ENCODE data around the gene BTBD9. TPM values are rescaled to one million over a fixed set of nuclear protein-coding genes. Genes with fewer than 3 reads are reported as not detected.

BTBD9 gene
- total RNA-seq, 1 donor from 2014 or later = 47.9 TPM

DNA sequence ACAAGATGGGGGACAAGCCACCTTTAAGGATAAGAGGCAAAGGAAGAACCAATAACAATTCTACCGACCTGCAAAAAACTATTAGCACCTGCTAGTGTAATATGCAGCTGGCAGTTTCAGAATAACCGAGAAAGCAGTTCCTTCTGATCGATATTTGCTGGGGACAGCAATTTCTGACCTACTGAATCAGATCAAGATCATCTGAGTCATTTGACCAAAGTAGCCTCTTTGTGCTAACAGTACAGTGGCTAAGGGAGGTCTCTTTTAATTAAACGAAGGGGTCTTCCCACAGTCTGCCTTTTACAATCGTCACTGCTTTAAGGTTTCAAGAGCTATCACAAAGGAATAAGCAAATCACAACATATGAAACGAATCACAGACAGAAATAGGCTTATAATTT is 318.9 kb downstream of the BTBD9 start:
- Histone ChIP-seq H3K27me3 (no peaks in the 10 kb centered on the region), H3K4me1 (no peaks in the 10 kb centered on the region), H3K36me3 (no peaks in the 10 kb centered on the region), H3K4me3 (no peak overlapping the region), H3K9me3 (no peaks in the 10 kb centered on the region), H3K27ac (no peak overlapping the region)
- intact Hi-C loops (cut with DNase I) = no loop called here
- DNase-seq = no peak
- ATAC-seq = no peak
- TF ChIP-seq, protein P1, sequence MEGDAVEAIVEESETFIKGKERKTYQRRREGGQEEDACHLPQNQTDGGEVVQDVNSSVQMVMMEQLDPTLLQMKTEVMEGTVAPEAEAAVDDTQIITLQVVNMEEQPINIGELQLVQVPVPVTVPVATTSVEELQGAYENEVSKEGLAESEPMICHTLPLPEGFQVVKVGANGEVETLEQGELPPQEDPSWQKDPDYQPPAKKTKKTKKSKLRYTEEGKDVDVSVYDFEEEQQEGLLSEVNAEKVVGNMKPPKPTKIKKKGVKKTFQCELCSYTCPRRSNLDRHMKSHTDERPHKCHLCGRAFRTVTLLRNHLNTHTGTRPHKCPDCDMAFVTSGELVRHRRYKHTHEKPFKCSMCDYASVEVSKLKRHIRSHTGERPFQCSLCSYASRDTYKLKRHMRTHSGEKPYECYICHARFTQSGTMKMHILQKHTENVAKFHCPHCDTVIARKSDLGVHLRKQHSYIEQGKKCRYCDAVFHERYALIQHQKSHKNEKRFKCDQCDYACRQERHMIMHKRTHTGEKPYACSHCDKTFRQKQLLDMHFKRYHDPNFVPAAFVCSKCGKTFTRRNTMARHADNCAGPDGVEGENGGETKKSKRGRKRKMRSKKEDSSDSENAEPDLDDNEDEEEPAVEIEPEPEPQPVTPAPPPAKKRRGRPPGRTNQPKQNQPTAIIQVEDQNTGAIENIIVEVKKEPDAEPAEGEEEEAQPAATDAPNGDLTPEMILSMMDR (IDR thresholded peaks at IDR 0.05) = no peak

DNA sequence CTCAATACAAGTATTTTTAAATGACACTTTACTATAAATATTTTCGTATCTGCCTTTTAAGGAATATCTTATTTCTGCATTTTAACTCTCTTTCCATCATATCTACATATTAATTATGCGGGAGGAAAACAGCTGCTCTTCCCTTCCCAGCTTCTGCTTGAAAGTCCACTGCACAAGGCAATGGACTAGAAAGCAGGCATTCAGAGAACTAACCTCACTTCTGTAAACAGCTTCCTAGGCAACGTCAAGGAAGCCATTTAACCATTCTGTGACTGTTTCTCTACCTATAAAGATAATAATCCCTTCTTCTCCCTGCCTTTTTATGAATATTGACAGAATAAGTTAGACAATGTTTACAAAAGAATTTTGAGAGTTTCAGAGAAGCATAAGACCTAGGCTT is 319.4 kb downstream of the BTBD9 start:
- Histone ChIP-seq H3K27ac (no peak overlapping the region), H3K4me1 (no peaks in the 10 kb centered on the region), H3K4me3 (no peak overlapping the region), H3K36me3 (no peaks in the 10 kb centered on the region), H3K27me3 (no peaks in the 10 kb centered on the region), H3K9me3 (no peaks in the 10 kb centered on the region)
- intact Hi-C loops (cut with DNase I) = no loop called here
- no peak for DNase-seq
- no peak for ATAC-seq
- TF ChIP-seq, protein P1 (IDR thresholded peaks at IDR 0.05) = no peak

GRCh38 chr6:38319256-38320212 is 320.2 kb downstream of the BTBD9 start:
- Histone ChIP-seq H3K27ac (no peak overlapping the region), H3K9me3 (no peaks in the 10 kb centered on the region), H3K27me3 (no peaks in the 10 kb centered on the region), H3K4me3 (no peak overlapping the region), H3K36me3 (no peaks in the 10 kb centered on the region), H3K4me1 (no peaks in the 10 kb centered on the region)
- TF ChIP-seq, protein P1 (IDR thresholded peaks at IDR 0.05) = no peak
- ATAC-seq (peak; percentile 22), DNase-seq (no peak)
- intact Hi-C loops (cut with DNase I) = no loop called here

GRCh38 chr6:38316099-38316868 is 323.4 kb downstream of the BTBD9 start:
- Histone ChIP-seq H3K4me3 (no peak overlapping the region), H3K27ac (no peak overlapping the region), H3K27me3 (no peaks in the 10 kb centered on the region), H3K4me1 (no peaks in the 10 kb centered on the region), H3K9me3 (no peaks in the 10 kb centered on the region), H3K36me3 (no peaks in the 10 kb centered on the region)
- no peak for ATAC-seq
- TF ChIP-seq, protein P1 (IDR thresholded peaks at IDR 0.05) = no peak
- no peak for DNase-seq
- intact Hi-C loops (cut with DNase I) = no loop called here

GRCh38 chr6:38311201-38311600 is 328.5 kb downstream of the BTBD9 start:
- H3K27ac ChIP-seq = no peak overlapping the region
- no peak for ATAC-seq
- TF ChIP-seq, protein P1 (IDR thresholded peaks at IDR 0.05) = no peak
- no peaks in the 10 kb centered on the region for H3K36me3 ChIP-seq
- intact Hi-C loops (cut with DNase I) = no loop called here
- H3K4me1 ChIP-seq = no peaks in the 10 kb centered on the region
- H3K4me3 ChIP-seq = no peak overlapping the region
- no peak for DNase-seq
- no peaks in the 10 kb centered on the region for H3K9me3 ChIP-seq
- H3K27me3 ChIP-seq = no peaks in the 10 kb centered on the region

Measured in upper lobe of right lung (tissue), 1 donor.